Muscle layer of colon (tissue), 2 donors: ENCODE measurements around the gene CEP192.
"Not testable (repeated sequence)": the region's sequence is repeated elsewhere in the genome, so short reads cannot be mapped to it uniquely, and the experiment has no call there.

Source experiments
- H3K27ac ChIP-seq: one replicate; pipeline ENCODE4 v1.7.0; 2013; ENCODE audit warnings: low read depth, mild to moderate bottlenecking, low read length, moderate library complexity
- H3K27me3 ChIP-seq, 2 donors: one replicate each; pipeline ENCODE4 v1.7.0; 2013; ENCODE audit warnings: low read length in 2 of 2, mild to moderate bottlenecking in 2 of 2; ENCODE audit not compliant: insufficient read depth in 2 of 2, control insufficient read depth in 1 of 2
- H3K36me3 ChIP-seq: one replicate; pipeline ENCODE4 v1.7.0; 2013; ENCODE audit warnings: mild to moderate bottlenecking, low read length; ENCODE audit not compliant: insufficient read depth
- H3K4me1 ChIP-seq: one replicate; pipeline ENCODE4 v1.7.0; 2013; ENCODE audit warnings: mild to moderate bottlenecking, low read length; ENCODE audit not compliant: insufficient read depth
- H3K4me3 ChIP-seq, 2 donors: one replicate each; pipeline ENCODE4 v1.7.0; 2013; ENCODE audit warnings: low read length in 2 of 2, low read depth in 1 of 2, mild to moderate bottlenecking in 1 of 2, moderate library complexity in 1 of 2
- H3K9ac ChIP-seq: one replicate; pipeline ENCODE4 v1.7.0; 2013; ENCODE audit warnings: low read length
- H3K9me3 ChIP-seq: one replicate; pipeline ENCODE4 v1.7.0; 2013; ENCODE audit warnings: mild to moderate bottlenecking, low read length
- donor health status: abdominal sarcoma.
- donor health status: Adenocarcinoma of cecum.

The CEP192 gene

DNA sequence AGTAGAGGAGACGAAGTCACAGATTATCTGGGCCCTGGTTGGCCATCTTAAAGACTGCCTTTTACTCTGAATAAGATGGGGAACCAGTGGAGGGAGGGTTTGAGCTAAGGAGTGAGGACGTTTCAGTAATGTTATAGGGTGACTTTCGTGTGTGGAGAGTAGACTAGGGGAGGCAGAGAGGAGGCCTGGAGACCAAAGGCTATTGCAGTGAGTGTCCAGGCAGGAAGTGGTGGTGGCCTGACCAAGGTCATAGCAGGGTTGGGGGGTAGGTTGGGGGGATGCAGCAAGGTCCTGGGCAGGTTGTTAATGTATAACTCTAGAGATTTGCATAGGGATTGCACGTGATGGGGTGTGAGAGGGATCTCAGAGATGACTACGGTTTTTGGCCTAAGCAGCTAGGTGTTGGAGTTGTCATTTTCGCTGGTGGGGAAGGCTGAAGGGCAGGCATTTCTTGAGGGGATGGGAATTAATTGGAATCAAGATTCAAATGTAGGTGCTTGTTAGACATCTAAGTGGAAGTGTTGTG, 4.9 kb downstream of the CEP192 start:
- H3K9me3 ChIP-seq, result no peaks in the 10 kb centered on the region
- H3K27me3 ChIP-seq, result no peaks in the 10 kb centered on the region
- H3K27ac ChIP-seq, result no peak overlapping the region
- no peak overlapping the region for H3K9ac ChIP-seq
- peaks cover 17% of the 10 kb centered on the region for H3K4me1 ChIP-seq
- H3K4me3 ChIP-seq, result no peak overlapping the region
- H3K36me3 ChIP-seq, result no peaks in the 10 kb centered on the region

DNA sequence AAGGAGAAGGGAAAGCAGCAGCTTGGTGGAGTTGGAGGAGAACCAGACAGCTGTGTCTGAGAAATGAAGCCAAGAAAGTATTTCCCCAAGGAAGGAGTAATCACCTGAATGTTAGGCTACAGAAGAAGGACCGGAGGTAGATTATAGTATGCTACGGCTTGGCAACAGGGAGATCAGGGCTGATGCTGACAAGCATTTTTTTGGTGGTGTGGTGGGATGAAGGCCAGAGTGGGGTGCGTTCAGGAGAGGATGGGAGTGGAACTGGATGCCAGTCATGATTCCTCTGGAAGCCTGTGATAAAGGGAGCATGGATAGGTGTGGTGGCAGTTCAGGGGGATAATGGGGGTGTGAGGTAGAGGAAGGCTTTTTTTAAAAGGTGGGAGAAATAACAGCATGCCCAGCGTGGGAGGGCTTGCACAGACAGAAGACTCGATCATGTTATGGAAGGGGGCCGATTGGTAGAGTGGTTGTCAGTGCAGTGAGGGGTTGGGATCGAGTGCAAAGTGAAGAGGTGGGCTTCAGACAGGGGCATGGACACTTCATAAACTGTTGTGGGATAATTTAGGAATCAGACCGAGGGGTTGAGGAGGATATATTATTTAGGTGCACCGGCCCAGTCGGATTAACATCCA, 5.6 kb downstream of the CEP192 start:
- H3K27ac ChIP-seq, result no peak overlapping the region
- no peaks in the 10 kb centered on the region for H3K36me3 ChIP-seq
- no peaks in the 10 kb centered on the region for H3K27me3 ChIP-seq
- H3K4me3 ChIP-seq, result no peak overlapping the region
- H3K9ac ChIP-seq, result no peak overlapping the region
- no peaks in the 10 kb centered on the region for H3K9me3 ChIP-seq
- peaks cover 17% of the 10 kb centered on the region for H3K4me1 ChIP-seq

DNA sequence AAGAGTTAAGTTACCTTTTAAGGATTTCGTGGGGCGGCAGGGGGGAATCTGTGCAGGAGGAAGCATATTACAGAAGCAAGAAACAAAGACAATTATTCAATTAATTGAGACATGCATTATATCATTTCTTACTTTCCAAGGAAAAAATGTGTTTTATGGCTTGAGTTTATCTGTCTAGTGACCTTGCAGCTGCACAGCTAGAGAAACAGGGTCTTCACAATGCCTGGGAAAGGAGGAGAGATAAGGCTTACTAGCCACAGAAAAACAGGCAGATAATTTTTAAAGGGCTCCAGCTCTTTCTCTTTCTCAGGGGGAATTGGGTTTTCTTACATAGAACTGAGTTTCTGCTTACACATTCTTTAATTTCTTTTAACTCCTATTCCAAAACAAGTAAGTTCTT, 6.2 kb downstream of the CEP192 start:
- not testable (repeated sequence) for H3K27ac ChIP-seq, H3K27me3 ChIP-seq, H3K9ac ChIP-seq, H3K9me3 ChIP-seq, H3K36me3 ChIP-seq, H3K4me3 ChIP-seq
- H3K4me1 ChIP-seq, result peaks cover 11% of the 10 kb centered on the region

DNA sequence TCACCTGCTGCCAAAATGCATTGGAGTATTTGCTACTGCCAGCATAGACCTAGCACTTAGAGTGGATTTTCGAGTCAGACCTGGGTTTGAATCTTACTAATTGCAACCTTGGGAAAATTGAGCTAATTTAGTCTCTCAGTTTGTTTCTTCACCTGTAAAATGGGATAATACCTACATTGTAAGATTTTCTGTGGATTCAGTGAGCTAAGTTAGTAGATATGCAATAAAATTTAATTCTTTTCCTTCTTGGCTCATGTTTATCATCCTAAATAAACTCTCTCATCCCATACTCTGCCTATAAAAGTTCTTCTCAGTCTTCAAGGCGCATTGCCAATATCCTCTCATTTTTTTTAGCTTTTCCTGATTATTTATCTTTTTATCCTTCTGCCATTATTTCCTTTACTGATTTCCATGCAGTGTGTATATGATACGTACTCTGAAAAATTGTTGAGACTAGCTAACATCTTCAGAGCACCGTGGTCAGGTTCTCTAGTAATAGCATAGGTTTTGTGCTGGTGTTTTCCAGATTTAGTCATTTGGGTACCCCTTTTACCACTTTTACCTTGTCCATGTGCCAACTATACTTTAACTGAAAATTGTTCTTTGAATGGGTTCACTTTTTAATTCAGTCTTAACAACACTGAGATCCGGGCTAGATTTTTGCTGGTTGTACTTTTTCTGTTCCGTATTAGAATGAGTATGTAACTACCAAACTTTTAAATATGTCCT, 7.3 kb downstream of the CEP192 start:
- Histone ChIP-seq H3K9me3 (no peaks in the 10 kb centered on the region), H3K36me3 (no peaks in the 10 kb centered on the region), H3K27ac (no peak overlapping the region), H3K27me3 (no peaks in the 10 kb centered on the region), H3K4me1 (no peaks in the 10 kb centered on the region), H3K4me3 (no peak overlapping the region), H3K9ac (no peak overlapping the region)

DNA sequence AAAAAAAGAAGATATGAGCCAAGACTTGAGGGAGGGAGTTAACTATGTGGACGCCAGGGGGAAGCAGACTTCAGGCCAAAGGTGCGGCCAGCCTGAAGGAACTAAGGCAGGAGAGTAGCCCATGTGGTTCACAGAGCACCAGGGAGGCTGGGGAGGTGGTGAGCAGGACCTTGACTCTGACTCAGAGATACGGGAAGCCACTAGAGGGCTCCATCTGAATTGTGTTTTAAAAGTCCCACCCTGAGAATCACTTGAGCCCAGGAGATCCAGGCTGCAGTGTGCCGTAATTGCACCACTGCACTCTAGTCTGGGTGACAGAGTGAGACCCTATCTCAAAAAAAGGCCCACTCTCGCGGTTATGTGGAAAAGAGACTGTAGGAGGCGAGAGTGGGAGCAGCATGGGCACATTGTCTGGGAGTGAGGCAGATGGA, 12.3 kb downstream of the CEP192 start:
- peaks cover 11% of the 10 kb centered on the region for H3K36me3 ChIP-seq
- H3K4me1 ChIP-seq, result no peaks in the 10 kb centered on the region
- no peak overlapping the region for H3K4me3 ChIP-seq
- H3K27ac ChIP-seq, result no peak overlapping the region
- H3K9me3 ChIP-seq, result no peaks in the 10 kb centered on the region
- no peak overlapping the region for H3K9ac ChIP-seq
- no peaks in the 10 kb centered on the region for H3K27me3 ChIP-seq

DNA sequence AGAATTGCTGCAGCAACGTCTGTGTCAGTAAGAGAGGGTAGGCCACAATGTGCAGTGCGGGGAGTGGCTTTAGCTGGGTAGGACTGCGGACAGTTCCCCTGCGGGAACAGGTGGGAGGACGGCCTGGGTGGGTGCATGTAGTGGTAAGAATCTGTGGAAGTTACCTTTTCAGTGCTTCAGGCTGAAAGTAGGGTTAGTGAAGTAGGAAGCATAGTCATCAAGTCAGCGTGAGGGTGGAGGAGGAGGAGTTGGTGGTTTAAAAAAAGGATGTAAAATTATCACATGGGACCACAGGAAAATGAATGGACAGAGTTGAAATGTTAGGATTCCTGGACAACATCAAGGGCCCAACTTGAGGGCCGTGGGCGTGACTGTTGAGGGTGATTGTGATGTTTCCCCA, 13.2 kb downstream of the CEP192 start:
- Histone ChIP-seq H3K4me3 (no peak overlapping the region), H3K9ac (no peak overlapping the region), H3K9me3 (no peaks in the 10 kb centered on the region), H3K4me1 (no peaks in the 10 kb centered on the region), H3K27ac (no peak overlapping the region), H3K27me3 (no peaks in the 10 kb centered on the region), H3K36me3 (peaks cover 20% of the 10 kb centered on the region)

DNA sequence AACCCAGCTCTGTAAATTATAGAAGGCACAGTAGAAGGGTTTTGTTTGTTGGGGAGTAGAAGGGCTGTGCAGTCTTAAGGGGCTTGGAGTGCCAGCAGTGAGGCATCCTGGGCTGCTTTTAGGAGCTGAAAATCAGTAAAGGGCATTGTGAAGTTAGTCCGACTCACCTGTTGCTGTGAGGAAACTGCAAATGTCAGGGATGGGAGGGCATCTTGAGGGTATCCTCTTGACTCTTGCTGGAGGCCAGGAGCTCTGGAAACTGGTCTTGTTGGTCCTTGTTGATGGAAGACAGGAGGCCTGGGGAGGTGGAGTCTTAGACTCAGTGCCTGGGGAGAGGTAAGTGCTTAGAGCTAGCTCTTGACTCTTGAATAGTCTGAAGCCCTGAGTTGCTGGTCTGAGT, 14.1 kb downstream of the CEP192 start:
- H3K9me3 ChIP-seq, result no peaks in the 10 kb centered on the region
- peaks cover 25% of the 10 kb centered on the region for H3K36me3 ChIP-seq
- H3K27ac ChIP-seq, result no peak overlapping the region
- no peak overlapping the region for H3K9ac ChIP-seq
- H3K4me3 ChIP-seq, result no peak overlapping the region
- H3K27me3 ChIP-seq, result no peaks in the 10 kb centered on the region
- no peaks in the 10 kb centered on the region for H3K4me1 ChIP-seq

DNA sequence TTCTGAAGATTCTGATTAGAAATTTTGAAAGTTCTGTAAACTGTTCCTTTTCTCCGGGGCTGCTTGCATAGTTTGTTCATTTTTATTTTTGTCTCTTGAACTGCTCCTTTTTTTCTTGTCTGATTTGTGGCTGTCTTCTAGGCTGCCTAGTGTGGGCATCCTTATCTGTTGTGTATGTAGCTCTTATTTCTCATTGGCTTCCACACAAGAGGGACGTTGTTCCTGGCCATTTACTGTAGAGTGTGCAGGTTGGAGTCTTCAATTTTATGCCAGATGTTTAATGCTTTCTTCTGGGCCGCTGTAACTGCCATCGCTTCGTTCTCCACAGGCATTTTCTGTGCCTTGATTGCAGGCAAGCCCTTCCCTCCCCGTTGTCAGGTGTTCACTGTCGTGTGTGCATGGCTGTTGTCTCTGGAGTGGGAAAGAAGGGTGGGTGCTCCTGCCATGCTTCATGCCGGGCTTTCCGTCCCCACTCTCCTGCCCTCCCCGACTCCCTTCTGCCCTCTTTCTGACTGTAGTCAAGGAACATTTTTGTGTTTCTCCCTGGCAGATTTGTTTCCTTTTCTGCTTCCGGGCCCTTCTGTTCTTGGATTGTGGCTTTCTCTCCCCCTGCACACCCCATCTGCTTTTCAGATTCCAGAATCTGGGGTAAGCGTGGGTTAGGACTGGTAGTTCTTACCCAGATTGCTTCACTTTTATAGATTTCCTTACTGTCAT, 15.5 kb downstream of the CEP192 start:
- no peaks in the 10 kb centered on the region for H3K4me1 ChIP-seq
- no peak overlapping the region for H3K9ac ChIP-seq
- no peaks in the 10 kb centered on the region for H3K27me3 ChIP-seq
- no peak overlapping the region for H3K27ac ChIP-seq
- H3K36me3 ChIP-seq, result peaks cover 28% of the 10 kb centered on the region
- no peaks in the 10 kb centered on the region for H3K9me3 ChIP-seq
- H3K4me3 ChIP-seq, result no peak overlapping the region

DNA sequence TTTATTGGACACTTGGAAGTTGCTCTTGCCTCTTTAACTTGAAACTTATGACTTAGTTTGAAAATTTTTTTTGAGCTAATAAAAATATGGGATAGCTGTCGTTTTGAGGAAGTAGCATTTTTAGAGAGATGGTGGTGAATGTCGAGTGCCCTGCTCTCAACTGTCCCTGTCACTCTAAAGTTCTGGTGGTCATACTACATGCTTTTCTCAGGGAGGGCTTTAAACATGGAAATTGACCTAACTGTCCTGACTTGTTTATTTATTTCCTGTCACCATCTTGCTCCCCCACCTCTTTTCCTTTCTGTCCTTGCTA, 16.0 kb downstream of the CEP192 start:
- Histone ChIP-seq H3K27ac (no peak overlapping the region), H3K36me3 (peaks cover 31% of the 10 kb centered on the region), H3K9ac (no peak overlapping the region), H3K4me1 (no peaks in the 10 kb centered on the region), H3K4me3 (no peak overlapping the region), H3K9me3 (no peaks in the 10 kb centered on the region), H3K27me3 (no peaks in the 10 kb centered on the region)

DNA sequence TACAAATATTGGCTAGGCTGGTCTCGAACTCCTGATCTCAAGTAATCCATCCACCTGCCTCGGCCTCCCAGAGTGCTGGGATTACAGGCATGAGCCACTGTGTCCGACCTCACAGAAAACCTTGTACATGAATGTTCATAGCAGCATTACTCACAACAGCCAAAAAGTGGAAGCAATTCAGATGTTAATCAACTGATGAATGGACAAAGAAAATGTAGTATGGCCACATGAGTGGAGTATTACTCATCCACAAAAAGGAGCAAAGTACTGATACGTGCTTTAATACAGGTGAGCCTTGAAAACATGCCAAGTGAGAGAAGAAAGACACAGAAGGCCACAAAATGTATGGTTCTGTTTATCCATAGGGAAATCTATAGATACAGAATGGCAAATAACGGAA, 20.6 kb downstream of the CEP192 start:
- Histone ChIP-seq H3K9me3 (no peaks in the 10 kb centered on the region), H3K9ac (no peak overlapping the region), H3K4me1 (no peaks in the 10 kb centered on the region), H3K4me3 (no peak overlapping the region), H3K27me3 (no peaks in the 10 kb centered on the region), H3K36me3 (peaks cover 43% of the 10 kb centered on the region), H3K27ac (no peak overlapping the region)

DNA sequence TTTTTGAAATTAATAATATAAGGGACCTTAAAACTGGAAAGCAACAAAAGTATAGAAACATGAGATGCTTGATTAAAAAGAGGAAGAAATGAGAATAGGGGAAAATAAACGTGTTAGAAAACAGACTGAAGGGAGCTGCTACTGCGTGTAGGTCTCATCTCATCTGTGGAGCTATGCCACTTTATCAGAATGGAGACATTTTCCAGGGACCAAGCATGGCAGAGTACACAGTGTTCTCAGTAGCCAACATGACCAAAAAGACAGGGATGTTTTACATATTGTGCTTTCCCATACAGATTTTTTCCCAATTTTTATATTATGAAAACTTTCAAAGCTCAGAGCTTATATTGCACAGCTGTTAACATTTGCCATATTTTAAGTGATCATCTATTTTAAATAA, 23.1 kb downstream of the CEP192 start:
- Histone ChIP-seq H3K27me3 (no peaks in the 10 kb centered on the region), H3K36me3 (peaks cover 44% of the 10 kb centered on the region), H3K4me3 (no peak overlapping the region), H3K9ac (no peak overlapping the region), H3K27ac (no peak overlapping the region), H3K9me3 (no peaks in the 10 kb centered on the region), H3K4me1 (no peaks in the 10 kb centered on the region)
